GM18870 (cell line): ENCODE data around the gene TSSK3.

Source experiments
- ATAC-seq: cut with Tn5 transposase; IDR thresholded peaks from one replicate; pipeline ENCODE4 v1.9.1; 2021; ENCODE audit warnings: moderate library complexity; ENCODE audit not compliant: unreplicated experiment

TSSK3 gene, protein sequence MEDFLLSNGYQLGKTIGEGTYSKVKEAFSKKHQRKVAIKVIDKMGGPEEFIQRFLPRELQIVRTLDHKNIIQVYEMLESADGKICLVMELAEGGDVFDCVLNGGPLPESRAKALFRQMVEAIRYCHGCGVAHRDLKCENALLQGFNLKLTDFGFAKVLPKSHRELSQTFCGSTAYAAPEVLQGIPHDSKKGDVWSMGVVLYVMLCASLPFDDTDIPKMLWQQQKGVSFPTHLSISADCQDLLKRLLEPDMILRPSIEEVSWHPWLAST

DNA sequence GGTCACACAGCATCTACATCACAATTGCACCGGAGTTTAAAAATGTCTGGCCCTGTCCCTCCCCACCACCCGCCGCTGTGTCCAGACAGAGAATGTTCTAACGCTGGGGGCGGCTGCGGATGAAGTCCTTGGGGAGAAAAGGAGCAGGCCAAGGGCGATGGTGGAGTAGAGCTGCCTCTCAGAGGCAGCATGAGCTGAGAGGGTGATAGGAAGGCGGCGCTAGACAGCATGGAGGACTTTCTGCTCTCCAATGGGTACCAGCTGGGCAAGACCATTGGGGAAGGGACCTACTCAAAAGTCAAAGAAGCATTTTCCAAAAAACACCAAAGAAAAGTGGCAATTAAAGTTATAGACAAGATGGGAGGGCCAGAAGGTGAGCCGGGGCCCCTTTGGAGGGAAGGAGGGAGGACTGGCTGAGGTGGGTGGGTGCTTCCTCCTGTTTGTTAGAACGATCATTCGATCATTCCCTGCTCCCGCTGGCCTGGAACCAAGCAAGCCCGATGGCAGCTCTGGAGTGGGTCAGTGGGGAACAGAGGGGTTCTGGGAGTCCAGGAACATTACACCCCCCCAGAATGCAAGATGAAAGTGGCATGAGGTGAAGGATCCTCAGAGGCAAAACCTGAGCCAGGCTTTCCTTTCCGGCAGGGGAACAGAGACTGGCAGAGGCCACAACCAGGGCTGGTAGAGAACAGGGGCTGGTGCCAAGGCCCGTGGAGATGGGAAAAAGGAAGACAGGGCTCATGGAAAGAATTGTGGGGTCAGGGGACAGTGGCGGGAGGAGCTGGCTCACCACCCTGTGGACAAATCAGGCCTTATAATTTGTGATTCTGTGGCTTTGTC is at the start of gene TSSK3, which contains the start of gene FAM229A:
TSS of gene TSSK3 (plus strand) at position 66 of the 840 bp plus-strand sequence. CDS start at position 229, 163 bp downstream.
TSS of gene FAM229A (minus strand) at position 12 of the 840 bp plus-strand sequence. CDS start 394 bp downstream, outside the sequence.
- no peak for ATAC-seq

DNA sequence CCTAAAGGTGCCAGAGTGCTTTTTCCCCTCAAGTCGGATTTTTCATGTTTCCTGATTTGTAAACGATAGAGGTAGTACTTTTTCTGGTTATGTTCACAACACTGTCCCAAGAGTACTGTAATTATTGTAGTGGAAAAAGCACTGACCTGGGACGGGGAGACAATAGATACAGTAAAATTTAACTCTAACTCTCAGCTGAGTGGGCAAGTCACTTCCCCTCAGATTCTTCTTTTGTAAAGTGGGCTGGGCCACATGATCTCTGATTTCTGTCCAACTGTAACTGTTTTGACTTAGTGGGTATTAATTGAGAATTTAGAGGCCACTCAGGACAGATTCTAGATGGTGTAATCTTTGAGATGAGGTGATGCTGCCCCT is 45.4 kb upstream of the TSSK3 start:
- no peak for ATAC-seq

DNA sequence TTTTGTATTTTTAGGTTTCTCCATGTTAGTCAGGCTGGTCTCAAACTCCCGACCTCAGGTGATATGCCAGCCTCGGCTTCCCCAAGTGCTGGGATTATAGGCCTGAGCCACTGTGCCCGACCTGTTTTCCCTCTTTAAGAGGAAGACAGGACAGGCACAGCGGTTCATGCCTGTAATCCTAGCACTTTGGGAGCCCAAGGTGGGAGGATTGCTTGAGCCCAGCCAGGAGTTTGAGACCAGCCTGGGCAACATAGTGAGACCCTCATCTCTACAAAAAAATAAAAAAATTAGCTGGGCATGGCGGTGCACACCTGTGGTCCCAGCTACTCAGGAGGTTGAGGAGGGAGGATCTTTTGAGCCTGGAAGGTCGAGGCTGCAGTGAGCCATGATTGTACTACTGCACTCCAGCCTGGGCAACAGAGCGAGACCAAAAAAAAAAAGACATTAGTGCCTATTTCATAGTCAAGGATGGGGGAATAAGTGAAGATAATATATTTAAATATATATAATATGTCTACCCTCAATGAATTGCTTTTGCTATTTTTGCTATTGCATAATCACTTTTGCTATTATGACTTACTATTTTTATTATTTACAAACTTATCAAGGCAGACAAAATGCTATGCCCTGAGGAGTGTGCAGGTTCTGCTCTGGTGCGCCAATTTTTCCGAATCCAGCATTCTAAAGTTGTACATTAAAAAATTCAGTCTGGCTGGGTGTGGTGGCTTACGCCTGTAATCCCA is 44.0 kb upstream of the TSSK3 start:
- no peak for ATAC-seq

DNA sequence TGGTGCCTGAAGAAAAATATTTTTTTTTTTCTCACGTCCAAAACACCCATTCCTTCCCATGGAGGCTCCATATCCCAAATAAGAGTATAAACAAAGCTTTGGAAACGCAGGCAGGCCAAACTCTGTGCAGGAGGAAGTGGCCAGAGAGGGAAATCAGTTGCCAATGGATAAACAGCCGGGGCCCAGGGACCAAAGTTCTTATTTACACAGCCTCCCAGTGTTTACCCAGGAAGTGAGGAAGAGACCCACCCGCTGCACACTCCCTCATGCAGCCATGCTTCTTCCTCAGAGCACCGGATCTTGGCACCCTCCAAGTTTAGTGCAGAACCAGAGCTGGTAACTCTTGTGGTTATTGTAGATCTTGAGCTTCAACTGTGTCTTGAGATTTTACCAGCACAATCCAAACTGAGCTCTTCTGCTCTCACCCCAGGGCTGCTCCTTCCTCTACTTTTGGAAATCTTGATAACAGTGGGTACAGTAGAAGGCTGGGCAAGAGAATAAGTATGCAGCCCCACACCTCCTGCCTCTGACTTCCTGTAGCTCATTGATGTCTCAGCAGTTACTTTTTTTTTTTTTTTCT is 40.5 kb upstream of the TSSK3 start:
- ATAC-seq, result no peak

DNA sequence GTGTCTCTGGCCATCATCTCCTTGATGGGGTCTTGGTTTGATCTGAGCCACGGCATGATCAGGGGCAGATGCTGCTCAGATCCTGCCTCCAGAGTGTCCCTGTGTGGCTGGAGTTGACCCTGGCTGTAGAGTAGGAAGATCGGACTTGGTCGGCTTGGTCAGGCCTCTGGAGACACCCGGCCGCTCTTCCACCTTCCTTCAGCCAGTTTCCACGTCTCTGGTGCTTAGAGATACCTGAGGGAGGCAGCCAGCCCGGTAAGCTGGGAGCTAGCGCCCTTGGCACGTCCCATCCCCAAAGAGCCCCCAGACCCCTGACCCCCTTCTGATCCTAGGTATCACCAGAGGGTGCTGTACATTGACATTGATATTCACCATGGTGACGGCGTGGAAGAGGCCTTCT is 35.1 kb upstream of the TSSK3 start:
- no peak for ATAC-seq

DNA sequence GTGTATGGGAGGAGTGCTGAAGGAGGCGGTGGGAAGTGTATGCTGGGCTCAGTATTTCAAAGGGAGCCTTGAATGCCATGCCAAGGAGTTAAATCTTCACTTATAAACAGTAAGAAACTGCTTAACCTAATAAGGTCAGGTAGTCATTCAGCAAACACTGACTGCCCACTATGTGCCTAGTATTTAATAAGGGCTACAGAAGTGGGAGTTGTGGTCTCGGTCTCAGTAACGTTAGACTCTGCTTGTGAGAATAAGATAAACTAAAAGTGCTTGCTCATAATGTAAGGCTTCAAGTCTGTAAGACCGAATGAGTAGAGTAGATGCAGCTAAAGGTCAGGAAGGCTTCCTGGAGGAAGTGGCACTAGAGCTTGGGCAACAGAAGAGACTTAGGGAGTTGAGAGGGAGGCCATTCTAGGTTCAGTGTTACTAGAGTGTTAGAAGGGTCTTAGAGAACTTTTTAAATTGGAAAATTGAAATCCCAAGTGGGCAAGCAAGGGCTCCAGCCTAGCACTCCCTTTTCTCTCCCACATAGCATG is 32.3 kb upstream of the TSSK3 start:
- no peak for ATAC-seq

DNA sequence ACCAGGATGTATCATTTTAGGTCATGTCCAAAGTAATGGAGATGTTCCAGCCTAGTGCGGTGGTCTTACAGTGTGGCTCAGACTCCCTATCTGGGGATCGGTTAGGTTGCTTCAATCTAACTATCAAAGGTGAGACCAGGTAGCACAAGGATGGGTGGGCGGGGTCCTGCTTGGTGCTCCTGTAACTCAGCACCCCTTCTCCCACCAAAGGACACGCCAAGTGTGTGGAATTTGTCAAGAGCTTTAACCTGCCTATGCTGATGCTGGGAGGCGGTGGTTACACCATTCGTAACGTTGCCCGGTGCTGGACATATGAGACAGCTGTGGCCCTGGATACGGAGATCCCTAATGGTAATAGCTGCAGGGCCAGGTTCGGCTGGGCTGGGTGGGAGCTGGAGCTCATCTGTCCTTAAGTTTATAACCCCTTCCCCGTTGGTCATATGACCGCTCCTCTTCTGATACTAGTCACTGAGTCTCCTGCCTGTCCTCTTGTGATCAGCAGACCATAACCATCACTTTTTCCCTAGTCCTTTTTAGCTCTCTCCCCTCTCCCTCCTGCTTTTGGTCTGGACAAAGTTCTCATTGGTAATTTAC is 31.7 kb upstream of the TSSK3 start:
- ATAC-seq, result no peak

DNA sequence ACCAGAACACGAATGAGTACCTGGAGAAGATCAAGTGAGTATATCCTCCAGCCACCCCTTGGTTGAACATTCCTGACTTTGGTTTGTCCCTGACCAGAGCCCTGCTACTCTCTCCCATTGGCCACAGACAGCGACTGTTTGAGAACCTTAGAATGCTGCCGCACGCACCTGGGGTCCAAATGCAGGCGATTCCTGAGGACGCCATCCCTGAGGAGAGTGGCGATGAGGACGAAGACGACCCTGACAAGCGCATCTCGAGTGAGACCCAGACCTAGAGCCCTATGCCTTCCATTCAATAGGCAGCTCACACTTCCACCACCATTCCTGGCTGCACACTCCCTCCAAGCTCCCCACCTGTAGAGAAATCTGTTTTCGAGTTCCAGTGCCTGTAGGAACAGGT is 30.8 kb upstream of the TSSK3 start:
- ATAC-seq, result no peak

DNA sequence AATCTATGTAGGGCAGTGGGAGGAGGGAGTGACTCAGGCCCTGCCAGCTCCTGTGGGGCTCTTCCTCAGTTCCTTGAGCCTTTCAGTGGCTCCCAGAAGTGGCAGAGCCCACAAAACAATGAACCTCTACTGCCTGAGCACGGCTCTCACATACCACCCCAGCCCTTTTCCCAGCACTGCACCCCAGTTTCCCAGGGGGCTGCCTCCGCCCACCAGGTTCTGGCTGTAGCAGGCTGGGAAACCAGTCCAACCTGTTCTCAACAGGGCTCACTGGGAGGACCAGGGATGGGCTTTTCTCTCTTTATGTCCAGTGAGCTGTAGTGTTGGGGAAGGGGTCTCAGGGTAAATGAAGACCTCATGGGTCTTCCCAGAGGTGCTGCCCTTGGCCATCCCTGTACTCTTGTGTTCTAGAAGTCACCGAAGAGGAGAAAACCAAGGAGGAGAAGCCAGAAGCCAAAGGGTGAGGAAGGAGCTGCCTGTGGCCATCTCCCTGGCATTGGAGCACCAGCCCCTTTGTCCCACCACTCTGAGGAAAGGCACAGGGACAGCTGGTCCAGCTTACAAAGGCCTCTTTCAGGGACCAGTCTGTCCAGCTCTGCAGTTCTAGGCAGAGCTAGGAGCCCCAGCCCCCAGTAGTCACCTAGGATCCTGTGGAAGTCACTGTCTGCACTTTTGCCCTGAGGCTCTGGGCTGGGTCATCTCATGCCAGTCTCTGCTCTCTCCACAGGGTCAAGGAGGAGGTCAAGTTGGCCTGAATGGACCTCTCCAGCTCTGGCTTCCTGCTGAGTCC is 29.9 kb upstream of the TSSK3 start:
- no peak for ATAC-seq

DNA sequence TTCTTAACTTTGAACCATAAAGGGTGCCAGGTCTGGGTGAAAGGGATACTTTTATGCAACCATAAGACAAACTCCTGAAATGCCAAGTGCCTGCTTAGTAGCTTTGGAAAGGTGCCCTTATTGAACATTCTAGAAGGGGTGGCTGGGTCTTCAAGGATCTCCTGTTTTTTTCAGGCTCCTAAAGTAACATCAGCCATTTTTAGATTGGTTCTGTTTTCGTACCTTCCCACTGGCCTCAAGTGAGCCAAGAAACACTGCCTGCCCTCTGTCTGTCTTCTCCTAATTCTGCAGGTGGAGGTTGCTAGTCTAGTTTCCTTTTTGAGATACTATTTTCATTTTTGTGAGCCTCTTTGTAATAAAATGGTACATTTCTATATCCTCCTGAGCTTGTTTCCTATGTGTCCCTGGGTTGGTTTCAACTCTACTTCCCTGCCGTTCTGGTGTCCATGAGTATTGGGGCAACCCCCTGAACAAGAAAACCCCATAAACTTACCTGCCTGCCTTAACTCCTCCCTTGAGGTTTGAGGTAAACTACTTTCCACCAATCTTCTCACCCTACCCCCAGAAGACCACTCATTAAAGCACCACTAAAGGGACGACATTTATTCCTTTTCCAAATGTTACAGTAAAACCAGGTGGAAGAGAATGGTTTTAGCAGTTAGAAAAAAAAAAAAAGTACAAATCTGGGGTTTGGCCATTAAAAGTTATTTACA is 28.9 kb upstream of the TSSK3 start:
- no peak for ATAC-seq

DNA sequence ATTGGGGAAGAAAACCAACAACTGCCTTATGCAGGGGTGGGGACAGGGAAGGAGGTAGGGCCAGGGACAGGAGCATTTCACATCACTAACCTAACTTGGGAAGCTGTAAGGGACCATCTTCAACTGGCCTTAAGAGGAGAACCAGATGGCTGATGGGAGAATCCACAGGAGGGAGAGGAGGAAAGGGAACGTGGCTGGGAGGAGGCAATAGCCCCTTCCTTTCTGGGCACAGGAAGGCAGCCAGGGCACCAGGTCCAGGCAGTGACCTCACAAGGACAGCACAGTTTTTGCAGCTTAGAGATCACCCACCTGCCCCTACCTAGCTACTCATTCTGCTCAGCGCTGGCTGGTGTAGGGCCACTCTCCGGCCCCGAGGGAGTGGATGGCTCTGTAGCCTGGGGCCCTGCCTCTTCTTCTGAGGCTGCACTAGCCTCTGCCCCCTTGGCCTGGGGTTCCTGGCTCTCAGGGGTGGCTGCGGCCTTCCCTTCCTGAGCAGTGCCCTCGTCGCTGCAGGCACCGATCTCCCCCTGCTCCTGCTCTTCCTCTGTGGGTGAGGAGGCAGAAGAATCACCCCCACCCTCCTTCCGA is 28.0 kb upstream of the TSSK3 start:
- no peak for ATAC-seq

DNA sequence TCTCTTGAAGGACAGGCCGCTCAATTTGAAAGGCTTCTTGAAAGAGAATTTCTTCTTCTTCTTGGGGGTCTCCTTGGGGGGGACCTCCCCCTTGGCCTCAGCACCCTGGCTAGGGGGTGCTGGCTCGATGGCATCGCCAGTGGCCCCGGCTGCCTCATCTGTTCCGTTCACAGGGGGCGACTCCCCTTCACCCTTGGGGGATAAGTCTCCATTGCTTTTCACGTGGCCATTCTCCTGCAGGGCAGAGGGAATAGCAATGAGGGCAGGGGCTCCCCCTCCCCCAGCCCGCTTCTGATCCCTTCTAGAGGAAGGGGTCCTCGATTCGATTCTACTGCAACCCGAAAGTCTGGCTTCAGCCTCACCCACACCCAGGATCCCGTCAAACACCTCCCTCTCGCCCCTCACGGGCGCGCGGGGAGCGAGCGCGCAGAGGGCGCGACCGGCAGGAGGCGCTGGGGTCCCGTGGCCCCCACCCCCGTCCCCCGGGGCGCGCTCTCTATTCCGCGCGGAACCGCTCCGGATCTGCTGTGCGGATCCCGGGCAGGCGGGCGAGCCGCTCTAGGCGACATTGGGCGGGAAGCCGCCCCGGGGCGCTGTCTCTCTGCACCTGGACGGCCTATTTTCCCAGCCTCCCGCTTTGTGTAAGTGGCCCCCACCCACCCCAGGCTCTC is 27.3 kb upstream of the TSSK3 start:
- no peak for ATAC-seq

DNA sequence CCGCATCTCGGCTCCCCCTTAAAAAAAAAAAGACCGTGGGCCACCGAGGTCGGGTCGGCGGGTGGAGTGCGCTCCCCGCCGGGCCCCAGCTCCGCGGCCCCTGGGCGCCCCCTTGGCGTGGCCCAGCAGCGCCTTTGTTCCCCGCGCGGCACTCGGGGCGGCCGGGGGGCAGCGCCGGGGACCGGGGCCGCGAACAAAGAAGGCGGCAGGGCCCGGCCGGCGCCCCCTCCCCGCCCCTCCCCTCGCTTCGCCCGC is 26.9 kb upstream of the TSSK3 start:
- no peak for ATAC-seq

DNA sequence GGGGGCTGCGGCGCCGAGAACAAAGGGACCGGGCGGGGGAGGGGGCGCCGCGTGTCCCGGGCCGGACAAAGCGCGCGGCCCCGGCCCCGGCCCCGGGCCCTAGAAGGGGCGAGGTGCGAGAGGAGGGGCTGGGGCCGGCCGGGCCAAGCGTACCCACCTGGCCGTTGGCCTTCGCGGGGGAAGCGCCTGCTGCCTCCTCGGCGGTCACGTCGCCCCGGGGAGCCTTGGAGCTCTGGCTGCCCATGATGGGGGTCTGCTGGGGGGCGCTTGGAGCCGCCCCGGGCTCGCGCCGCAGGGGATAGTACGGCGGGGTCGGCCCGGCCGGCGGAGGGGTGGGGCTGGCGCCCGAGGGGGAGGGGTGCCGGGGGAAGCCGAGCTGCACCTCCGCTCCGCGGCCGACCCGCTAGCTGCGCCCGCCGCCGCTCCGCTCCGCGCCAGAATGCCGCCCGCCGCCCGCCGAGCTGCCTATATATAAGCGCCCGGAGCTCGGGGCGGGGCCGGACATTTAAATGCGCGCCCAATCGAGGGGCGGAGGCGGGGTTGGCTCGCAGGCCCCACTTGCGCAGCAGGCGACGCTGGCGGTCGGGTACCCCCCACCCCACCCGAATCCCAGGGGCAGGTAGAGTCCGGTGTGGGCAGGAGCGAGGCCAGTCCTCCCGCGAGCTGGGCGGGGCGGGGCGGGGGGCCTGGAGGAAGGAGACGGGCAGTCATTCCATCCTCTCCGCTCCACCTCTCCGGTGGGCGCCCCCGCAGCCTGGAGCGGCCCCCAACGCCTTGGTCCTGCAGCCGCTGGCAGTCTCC is 26.3 kb upstream of the TSSK3 start, which contains the start of gene MARCKSL1:
TSS of gene MARCKSL1 (minus strand) at position 444 of the 801 bp plus-strand sequence. CDS start at position 244, 200 bp downstream.
- no peak for ATAC-seq

DNA sequence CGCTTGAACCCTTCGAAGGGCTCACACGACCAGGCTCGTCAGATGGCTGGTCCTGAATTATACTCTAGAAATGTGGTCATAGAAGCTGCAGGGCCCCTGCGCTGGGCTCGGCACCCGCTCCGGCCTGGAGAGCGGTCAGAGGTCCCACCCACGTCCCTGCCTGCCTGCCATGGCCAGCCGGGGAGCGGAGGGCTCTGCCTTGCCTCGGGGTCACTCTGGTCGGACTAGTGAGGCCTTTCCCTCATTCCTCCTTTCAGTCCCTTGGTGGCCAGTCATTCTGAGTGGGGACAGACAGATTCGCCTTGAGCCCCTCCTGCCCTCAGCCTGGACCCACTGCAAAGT is 25.8 kb upstream of the TSSK3 start:
- no peak for ATAC-seq

DNA sequence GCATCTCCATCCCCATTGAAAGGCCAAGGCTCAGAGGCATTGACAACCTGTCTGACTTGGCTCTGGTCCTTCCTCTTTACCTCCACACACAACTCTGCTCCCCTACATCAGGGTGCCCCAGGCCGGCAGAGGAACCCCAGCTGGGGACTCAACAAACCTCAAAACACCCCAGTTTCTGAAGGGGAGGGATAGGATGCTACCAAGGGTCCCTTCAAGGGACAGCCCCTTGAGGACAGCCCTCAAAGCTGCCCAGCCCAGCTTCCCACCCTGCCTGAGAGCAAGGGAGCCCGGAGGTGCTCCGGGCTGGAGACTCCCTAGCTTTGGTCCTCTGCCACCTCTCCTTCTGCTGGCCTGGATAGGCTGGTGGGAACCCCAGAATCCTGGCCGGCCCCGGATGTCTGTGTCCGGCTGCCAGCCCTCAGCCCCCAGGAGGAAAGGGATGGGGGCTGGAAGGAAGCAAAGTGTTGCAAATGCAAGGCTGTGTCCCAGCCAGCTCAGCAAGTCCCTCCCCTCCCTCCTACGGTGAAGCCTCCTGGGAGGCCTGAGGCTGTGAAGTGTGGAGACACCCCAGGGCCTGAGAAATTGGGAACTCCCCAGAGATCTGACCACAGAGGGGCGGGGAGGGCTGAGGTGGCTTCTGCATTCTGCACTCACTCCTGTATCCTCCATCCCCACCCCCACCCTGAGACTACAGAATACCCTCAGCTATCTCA is 25.2 kb upstream of the TSSK3 start:
- no peak for ATAC-seq
